Right cardiac atrium (tissue), 5 donors: ENCODE results near the gene TGFBR3. TPM values are rescaled to one million over a fixed set of nuclear protein-coding genes. Genes with fewer than 3 reads are reported as not detected.
"Not testable (repeated sequence)": the region's sequence is repeated elsewhere in the genome, so short reads cannot be mapped to it uniquely, and the experiment has no call there.

Experiments used
- ATAC-seq, 2 donors: fragments of 200-7000 bp; cut with Tn5 transposase; one replicate each; pipeline versions ENCODE4 v1.8.0 to v1.9.1; 2020; ENCODE audit warnings: moderate library complexity in 2 of 2, mild to moderate bottlenecking in 1 of 2
- DNase-seq, 3 donors: peaks; one replicate each; pipeline ENCODE4 v3.0.0-alpha.2; 2020
- H3K27ac ChIP-seq: one replicate; pipeline ENCODE4 v1.5.1; 2013; ENCODE audit warnings: mild to moderate bottlenecking, low read length, control low read depth, moderate library complexity
- H3K27me3 ChIP-seq: one replicate; pipeline ENCODE4 v1.6.1; 2013; ENCODE audit not compliant: control insufficient read depth, insufficient read depth
- H3K4me1 ChIP-seq: one replicate; pipeline ENCODE4 v1.6.1; 2013; ENCODE audit warnings: low read length; ENCODE audit not compliant: control insufficient read depth, insufficient read depth
- H3K4me3 ChIP-seq: one replicate; pipeline ENCODE4 v1.5.1; 2013; ENCODE audit warnings: low read length, control low read depth
- H3K9me3 ChIP-seq: one replicate; pipeline ENCODE4 v1.6.1; 2013; ENCODE audit warnings: low read length; ENCODE audit not compliant: control insufficient read depth
- WGBS: extraction: QIAGEN DNeasy Blood & Tissue Kit; methylation state at CpG from one replicate; pipeline ENCODE4 v1.1.7; 2013; 5-methylcytosine and 5-hydroxymethylcytosine counted together
- intact Hi-C, 4 donors: fragments of 100-400 bp; cut with DNase I; formaldehyde crosslinking; loops; one replicate each; pipeline versions ENCODE4 v1.11.0 to v1.14.0; 2022 to 2023
- polyA plus RNA-seq: library from polyadenylated mRNA; stranded (reverse); fragments of 200-250 nt; gene quantifications from one replicate; pipeline ENCODE4 v1.2.3, GENCODE V29; 2013
- total RNA-seq, 4 donors: library from RNA; stranded (reverse); fragmentation: NEBNext Ultra II Directional; extraction: Animal tissue kit (Norgen Biotek cat#: 25700); gene quantifications; one replicate each; pipeline ENCODE4 v1.2.1, GENCODE V29; 2021
- donor health status: healthy with polysubstance abuse.
- donor health status: DM: no; HTN: yes; CAD: no.
- donor health status: DM: no; HTN: no; CAD: no.
- donor health status: DM: no; HTN: yes; CAD: no; lungs with severe emphysema.
- donor health status: DM: yes; HTN: yes; CAD: no.

TGFBR3 gene
- total and polyA plus RNA-seq, 5 donors = 14.5 to 52.4 (median 38.9) TPM

DNA sequence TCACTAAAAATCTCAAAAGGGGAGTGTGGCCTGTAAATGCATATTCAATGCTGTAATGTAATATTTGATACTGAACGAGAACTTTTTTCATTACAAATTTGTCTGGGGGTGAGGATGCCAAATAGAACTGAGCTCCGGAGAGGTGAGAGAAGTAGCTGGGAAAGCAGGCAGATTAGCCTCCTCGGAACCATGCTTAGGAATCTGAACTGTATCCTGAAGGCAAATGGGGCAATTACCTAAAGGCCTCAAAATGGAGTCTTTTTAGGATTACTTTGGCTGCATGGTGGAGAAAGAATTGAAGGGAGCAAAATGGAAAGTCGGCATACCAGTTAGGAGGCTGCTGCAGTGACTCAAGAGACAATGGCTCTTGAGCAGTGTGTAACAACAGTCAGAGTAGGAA lies 206.5 kb downstream of the TGFBR3 start:
- intact Hi-C loops = no loop called here
- no peak for ATAC-seq
- no peaks in the 10 kb centered on the region for H3K27me3 ChIP-seq
- DNase-seq = no peak
- no peak overlapping the region for H3K4me3 ChIP-seq
- H3K27ac ChIP-seq = no peak overlapping the region
- WGBS = 88% methylated on average over 4 of the region's 4 CpGs
- no peaks in the 10 kb centered on the region for H3K9me3 ChIP-seq
- H3K4me1 ChIP-seq = peaks cover under 1% of the 10 kb centered on the region

- ATAC-seq = no peak
- 91% methylated on average over 2 of the region's 2 CpGs for WGBS
- intact Hi-C loops = no loop called here
- H3K27me3 ChIP-seq = no peaks in the 10 kb centered on the region
- DNase-seq = no peak
- no peak overlapping the region for H3K4me3 ChIP-seq
- H3K9me3 ChIP-seq = no peaks in the 10 kb centered on the region
- no peaks in the 10 kb centered on the region for H3K4me1 ChIP-seq
- H3K27ac ChIP-seq = no peak overlapping the region
Observed at GRCh38 chr1:91676030-91676429, 209.9 kb downstream of the TGFBR3 start.

GRCh38 chr1:91674107-91674506 lies 211.8 kb downstream of the TGFBR3 start:
- 87% methylated on average over 2 of the region's 2 CpGs for WGBS
- H3K4me1 ChIP-seq = no peaks in the 10 kb centered on the region
- intact Hi-C loops = no loop called here
- no peaks in the 10 kb centered on the region for H3K27me3 ChIP-seq
- no peaks in the 10 kb centered on the region for H3K9me3 ChIP-seq
- no peak overlapping the region for H3K27ac ChIP-seq
- no peak overlapping the region for H3K4me3 ChIP-seq
- DNase-seq (no peak), ATAC-seq (no peak)

- Histone ChIP-seq H3K27ac (no peak overlapping the region), H3K9me3 (no peaks in the 10 kb centered on the region), H3K4me1 (no peaks in the 10 kb centered on the region), H3K4me3 (no peak overlapping the region), H3K27me3 (no peaks in the 10 kb centered on the region)
- WGBS = 51% methylated on average over 3 of the region's 3 CpGs
- ATAC-seq = peak; percentile 37 to 55
- DNase-seq = no peak
- intact Hi-C loops = no loop called here
Observed at GRCh38 chr1:91673613-91674012, 212.3 kb downstream of the TGFBR3 start.

DNA sequence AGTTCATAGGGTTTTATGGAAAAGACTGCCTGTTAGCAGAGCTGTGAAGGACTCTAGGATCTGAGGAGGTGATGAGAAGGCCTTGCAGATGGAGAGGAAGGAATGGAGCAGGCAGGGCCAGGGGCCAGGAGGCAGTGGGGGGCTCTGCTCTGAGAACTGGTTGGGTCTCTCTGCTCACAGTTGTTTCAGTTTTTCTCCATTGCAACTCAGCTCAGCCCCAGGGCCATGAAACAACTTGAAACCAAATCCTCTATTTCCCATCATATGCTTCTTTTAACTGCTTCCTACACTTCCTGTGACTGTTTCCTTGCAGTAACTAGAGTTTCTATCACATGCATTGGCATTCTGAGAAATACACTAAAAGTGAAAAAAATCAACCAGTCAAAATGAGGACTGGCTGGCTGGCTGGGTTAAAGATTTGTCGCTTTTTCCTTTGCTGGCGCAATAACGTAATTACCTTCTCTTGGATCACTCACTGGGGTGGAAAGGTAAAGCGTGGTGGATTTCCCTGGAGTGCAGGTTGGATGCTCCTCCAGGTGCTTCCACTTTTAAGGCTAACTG lies 213.3 kb downstream of the TGFBR3 start:
- ATAC-seq (no peak), DNase-seq (no peak)
- no peak overlapping the region for H3K4me3 ChIP-seq
- H3K9me3 ChIP-seq = no peaks in the 10 kb centered on the region
- intact Hi-C loops = no loop called here
- no peaks in the 10 kb centered on the region for H3K4me1 ChIP-seq
- no peaks in the 10 kb centered on the region for H3K27me3 ChIP-seq
- H3K27ac ChIP-seq = no peak overlapping the region
- 99% methylated on average over 4 of the region's 4 CpGs for WGBS

- no peaks in the 10 kb centered on the region for H3K27me3 ChIP-seq
- H3K4me1 ChIP-seq = no peaks in the 10 kb centered on the region
- intact Hi-C loops = no loop called here
- ATAC-seq = no peak
- 73% methylated on average over 4 of the region's 4 CpGs for WGBS
- H3K9me3 ChIP-seq = no peaks in the 10 kb centered on the region
- H3K4me3 ChIP-seq = no peak overlapping the region
- H3K27ac ChIP-seq = no peak overlapping the region
- no peak for DNase-seq
Observed at GRCh38 chr1:91670781-91671180, 215.2 kb downstream of the TGFBR3 start.

- H3K4me3 ChIP-seq = no peak overlapping the region
- 93% methylated on average over 25 of the region's 25 CpGs for WGBS
Observed at GRCh38 chr1:91669584-91670350, 216.2 kb downstream of the TGFBR3 start.

GRCh38 chr1:91666651-91667050 lies 219.3 kb downstream of the TGFBR3 start:
- intact Hi-C loops, H3K4me1 ChIP-seq, H3K27ac ChIP-seq, H3K9me3 ChIP-seq, H3K27me3 ChIP-seq, H3K4me3 ChIP-seq, ATAC-seq: not testable (repeated sequence)
- DNase-seq = peak in 1 of 3 donors; percentile 18
- WGBS = 51% methylated on average over 5 of the region's 5 CpGs

More at GRCh38 chr1:91669584-91670350, 216.2 kb downstream of the TGFBR3 start:
- Histone ChIP-seq H3K9me3 (no peaks in the 10 kb centered on the region), H3K27me3 (no peaks in the 10 kb centered on the region), H3K27ac (no peak overlapping the region), H3K4me1 (no peaks in the 10 kb centered on the region)
- ATAC-seq (no peak), DNase-seq (no peak)
- intact Hi-C loops = no loop called here

- Histone ChIP-seq H3K27me3 (no peaks in the 10 kb centered on the region), H3K4me3 (no peak overlapping the region), H3K27ac (no peak overlapping the region), H3K4me1 (no peaks in the 10 kb centered on the region), H3K9me3 (peaks cover 2% of the 10 kb centered on the region)
- ATAC-seq = no peak
- intact Hi-C loops = no loop called here
- no peak for DNase-seq
Observed at GRCh38 chr1:91661121-91661520, 224.8 kb downstream of the TGFBR3 start.

DNA sequence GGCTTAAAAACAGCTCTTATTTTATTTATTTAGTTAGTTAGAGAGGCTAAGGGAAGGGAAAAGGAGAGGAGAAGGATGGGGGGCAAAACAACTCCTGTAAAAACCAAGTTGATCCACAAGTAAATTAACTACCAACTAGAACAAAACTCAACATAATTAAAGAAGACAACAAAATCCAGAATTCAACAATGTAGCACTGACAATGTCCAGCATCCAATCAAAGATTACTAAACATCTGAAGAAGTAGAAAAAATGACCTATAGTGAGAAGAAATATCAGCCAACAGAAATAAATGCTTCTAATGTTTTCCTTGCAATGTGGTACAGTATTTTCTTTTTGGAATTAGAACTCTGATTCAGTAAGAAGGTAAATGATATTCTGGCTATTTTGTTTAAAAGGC lies 225.2 kb downstream of the TGFBR3 start:
- H3K27me3 ChIP-seq = no peaks in the 10 kb centered on the region
- H3K4me1 ChIP-seq = no peaks in the 10 kb centered on the region
- ATAC-seq = no peak
- intact Hi-C loops = no loop called here
- DNase-seq = no peak
- no peak overlapping the region for H3K4me3 ChIP-seq
- H3K9me3 ChIP-seq = peaks cover 2% of the 10 kb centered on the region
- H3K27ac ChIP-seq = no peak overlapping the region

GRCh38 chr1:91655912-91656449 lies 230.0 kb downstream of the TGFBR3 start:
- intact Hi-C loops = no loop called here
- peaks cover 2% of the 10 kb centered on the region for H3K9me3 ChIP-seq
- H3K27me3 ChIP-seq = no peaks in the 10 kb centered on the region
- ATAC-seq = no peak
- H3K27ac ChIP-seq = no peak overlapping the region
- DNase-seq = no peak
- peaks cover 5% of the 10 kb centered on the region for H3K4me1 ChIP-seq
- 85% methylated on average over 5 of the region's 5 CpGs for WGBS
- H3K4me3 ChIP-seq = no peak overlapping the region
